ENCODE results near the gene SPOCK1.

The SPOCK1 gene

GRCh38 chr5:137286025-137286610 is 213.0 kb downstream of the SPOCK1 start:
- no peak for TF ChIP-seq CTCF (IDR thresholded peaks at IDR 0.05; ENCODE audit: insufficient read depth, low read length, poor library complexity, severe bottlenecking)
- no peak for DNase-seq (ENCODE audit: extremely low read depth, insufficient read length)
- H3K4me3 ChIP-seq (replicated peaks; ENCODE audit: low read depth, low read length) = no peak overlapping the region
- no peaks in the 10 kb centered on the region for H3K36me3 ChIP-seq (ENCODE audit: control insufficient read depth, insufficient read depth, low read length)
- H3K27me3 ChIP-seq (replicated peaks; ENCODE audit: control insufficient read depth, insufficient read depth, low read length) = peaks cover 2% of the 10 kb centered on the region

GRCh38 chr5:137283801-137284200 is 215.3 kb downstream of the SPOCK1 start:
- H3K4me3 ChIP-seq (replicated peaks; ENCODE audit: low read depth, low read length) = no peak overlapping the region
- H3K27me3 ChIP-seq (replicated peaks; ENCODE audit: control insufficient read depth, insufficient read depth, low read length) = peaks cover 2% of the 10 kb centered on the region
- no peak for DNase-seq (ENCODE audit: extremely low read depth, insufficient read length)
- TF ChIP-seq CTCF (IDR thresholded peaks at IDR 0.05; ENCODE audit: insufficient read depth, low read length, poor library complexity, severe bottlenecking) = no peak
- H3K36me3 ChIP-seq (ENCODE audit: control insufficient read depth, insufficient read depth, low read length) = no peaks in the 10 kb centered on the region

- H3K27me3 ChIP-seq (replicated peaks; ENCODE audit: control insufficient read depth, insufficient read depth, low read length) = no peaks in the 10 kb centered on the region; the same call in 1 of the 2 replicates
- TF ChIP-seq CTCF (IDR thresholded peaks at IDR 0.05; ENCODE audit: insufficient read depth, low read length, poor library complexity, severe bottlenecking) = no peak
- DNase-seq (ENCODE audit: extremely low read depth, insufficient read length) = no peak
- no peak overlapping the region for H3K4me3 ChIP-seq (replicated peaks; ENCODE audit: low read depth, low read length)
- H3K36me3 ChIP-seq (ENCODE audit: control insufficient read depth, insufficient read depth, low read length) = no peaks in the 10 kb centered on the region
Measured at GRCh38 chr5:137282216-137282615, 216.9 kb downstream of the SPOCK1 start.

- no peaks in the 10 kb centered on the region for H3K36me3 ChIP-seq (ENCODE audit: control insufficient read depth, insufficient read depth, low read length)
- H3K27me3 ChIP-seq (replicated peaks; ENCODE audit: control insufficient read depth, insufficient read depth, low read length) = no peaks in the 10 kb centered on the region; the same call in 1 of the 2 replicates
- no peak for TF ChIP-seq CTCF (IDR thresholded peaks at IDR 0.05; ENCODE audit: insufficient read depth, low read length, poor library complexity, severe bottlenecking)
- H3K4me3 ChIP-seq (replicated peaks; ENCODE audit: low read depth, low read length) = no peak overlapping the region
- no peak for DNase-seq (ENCODE audit: extremely low read depth, insufficient read length)
Measured at GRCh38 chr5:137281201-137281600, 217.9 kb downstream of the SPOCK1 start.

GRCh38 chr5:137280656-137281055 is 218.5 kb downstream of the SPOCK1 start:
- DNase-seq (ENCODE audit: extremely low read depth, insufficient read length) = no peak
- Histone ChIP-seq H3K27me3 (replicated peaks; ENCODE audit: control insufficient read depth, insufficient read depth, low read length) (no peaks in the 10 kb centered on the region; the same call in 1 of the 2 replicates), H3K36me3 (ENCODE audit: control insufficient read depth, insufficient read depth, low read length) (no peaks in the 10 kb centered on the region), H3K4me3 (replicated peaks; ENCODE audit: low read depth, low read length) (no peak overlapping the region)
- no peak for TF ChIP-seq CTCF (IDR thresholded peaks at IDR 0.05; ENCODE audit: insufficient read depth, low read length, poor library complexity, severe bottlenecking)
